Breast epithelium (tissue), 4 donors: Measurements from ENCODE around the gene PTGS1. TPM values are rescaled to one million over a fixed set of nuclear protein-coding genes. Genes with fewer than 3 reads are reported as not detected.

Experiments used
- DNase-seq, 2 donors: peaks; one replicate each; pipeline ENCODE4 v3.0.0-alpha.2; 2019; ENCODE audit warnings: low spot score in 2 of 2
- H3K27ac ChIP-seq, 2 donors: fragments of 200-600 bp; sonication (generic) in 1 of 2; one replicate each; pipeline ENCODE4 v1.5.1; 2016 to 2019; ENCODE audit warnings: mild to moderate bottlenecking in 1 of 2
- H3K27me3 ChIP-seq, 2 donors: fragments of 200-600 bp; sonication (generic) in 1 of 2; one replicate each; pipeline versions ENCODE4 v1.5.1 to v1.6.0; 2017 to 2019; ENCODE audit warnings: control low read depth in 1 of 2, mild to moderate bottlenecking in 1 of 2
- H3K36me3 ChIP-seq: fragments of 200-600 bp; one replicate; pipeline ENCODE4 v1.5.1; 2019
- H3K4me1 ChIP-seq, 2 donors: fragments of 200-600 bp; sonication (generic); one replicate each; pipeline ENCODE4 v1.5.1; 2016 to 2019; ENCODE audit warnings: control low read depth in 1 of 2
- H3K4me3 ChIP-seq, 3 donors: fragments of 200-600 bp; sonication (generic); 1 replicate in 2 of 3; 2 replicates in 1 of 3; pipeline ENCODE4 v1.5.1; 2016 to 2019; ENCODE audit warnings: mild to moderate bottlenecking in 3 of 3, moderate library complexity in 2 of 3
- H3K9me3 ChIP-seq, 2 donors: fragments of 200-600 bp; sonication (generic) in 1 of 2; one replicate each; pipeline ENCODE4 v1.5.1; 2016 to 2019; ENCODE audit warnings: control low read depth in 1 of 2
- CTCF ChIP-seq, 3 donors: fragments of 450-650 bp; IDR thresholded peaks; one replicate each; pipeline ENCODE4 v1.5.1; 2016 to 2017; ENCODE audit warnings: antibody characterized with exemption in 3 of 3, mild to moderate bottlenecking in 3 of 3, moderate library complexity in 3 of 3
- POLR2A ChIP-seq: fragments of 450-650 bp; IDR thresholded peaks from one replicate; pipeline ENCODE4 v1.6.1; 2016; ENCODE audit warnings: antibody characterized with exemption, mild to moderate bottlenecking, moderate library complexity
- POLR2AphosphoS5 ChIP-seq, 3 donors: sonication (generic); formaldehyde crosslinking; IDR thresholded peaks; one replicate each; pipeline ENCODE4 v1.6.1; 2017; ENCODE audit warnings: antibody characterized with exemption in 3 of 3
- intact Hi-C: fragments of 100-400 bp; cut with DNase I; formaldehyde crosslinking; loops from one replicate; pipeline ENCODE4 v1.15.1; 2023; ENCODE audit warnings: low total_unique reads
- total RNA-seq, 3 donors: library from RNA; depleted of rRNA; stranded (reverse); fragments of >200 nt; gene quantifications; one replicate each; pipeline ENCODE4 v1.1.0, GENCODE V29; 2016

Gene PTGS1
- total RNA-seq, 3 donors from 2014 or later: 2.6 to 8.0 (median 4.5) TPM

GRCh38 chr9:122442568-122442967 is 71.7 kb downstream of the PTGS1 start:
- H3K27me3 ChIP-seq: no peaks in the 10 kb centered on the region
- H3K27ac ChIP-seq: no peak overlapping the region
- TF ChIP-seq POLR2A: no peak
- no peak for TF ChIP-seq CTCF (IDR thresholded peaks at IDR 0.05)
- no peak for TF ChIP-seq POLR2AphosphoS5 (IDR thresholded peaks at IDR 0.05)
- intact Hi-C loops: no loop called here
- H3K4me3 ChIP-seq: no peak overlapping the region
- H3K9me3 ChIP-seq: peaks cover 0 to 6% of the 10 kb centered on the region in 2 donors
- H3K4me1 ChIP-seq: no peaks in the 10 kb centered on the region
- no peak for DNase-seq
- no peaks in the 10 kb centered on the region for H3K36me3 ChIP-seq

GRCh38 chr9:122444041-122444733 is 73.4 kb downstream of the PTGS1 start:
- no peak overlapping the region for H3K27ac ChIP-seq
- intact Hi-C loops: no loop called here
- no peaks in the 10 kb centered on the region for H3K27me3 ChIP-seq
- no peak overlapping the region for H3K4me3 ChIP-seq
- TF ChIP-seq POLR2AphosphoS5 (IDR thresholded peaks at IDR 0.05) (no peak), POLR2A (no peak), CTCF (IDR thresholded peaks at IDR 0.05) (no peak)
- no peaks in the 10 kb centered on the region for H3K36me3 ChIP-seq
- DNase-seq: no peak
- peaks cover 0 to 6% of the 10 kb centered on the region in 2 donors for H3K9me3 ChIP-seq
- H3K4me1 ChIP-seq: no peaks in the 10 kb centered on the region

Other genes starting within 250 kb of the PTGS1 start
- gene NDUFA8, start 211.2 kb upstream of the PTGS1 start, total RNA-seq: 10 to 100 TPM; 30.4 to 37.5 (median 30.5) TPM
- not detected for gene MORN5, start 211.1 kb upstream of the PTGS1 start, total RNA-seq
- 1 to 10 TPM; 1.8 to 9.8 (median 4.8) TPM for gene LHX6, start 142.1 kb upstream of the PTGS1 start, total RNA-seq
- gene RBM18, start 106.2 kb upstream of the PTGS1 start, total RNA-seq: 10 to 100 TPM; 10.4 to 20.9 (median 13.4) TPM
- gene MRRF, start 106.1 kb upstream of the PTGS1 start, total RNA-seq: 10 to 100 TPM; 32.5 to 55.3 (median 44.9) TPM
- gene OR1J1, start 106.9 kb downstream of the PTGS1 start, total RNA-seq: not detected
- gene OR1J2, start 139.8 kb downstream of the PTGS1 start, total RNA-seq: not detected
- gene OR1J4, start 148.1 kb downstream of the PTGS1 start, total RNA-seq: not detected
- not detected for gene OR1N1, start 156.3 kb downstream of the PTGS1 start, total RNA-seq
- under 1 TPM in 1 of 3 donors, not detected in 2; 0.73 TPM for gene OR1N2, start 182.1 kb downstream of the PTGS1 start, total RNA-seq
- gene OR1L8, start 212.4 kb downstream of the PTGS1 start, total RNA-seq: under 1 TPM in 2 of 3 donors, not detected in 1; 0.44 to 0.48 TPM
- under 1 TPM in 1 of 3 donors, not detected in 2; 0.44 TPM for gene OR1Q1, start 243.7 kb downstream of the PTGS1 start, total RNA-seq